ENCODE data around the gene SCN7A. TPM values are rescaled to one million over a fixed set of nuclear protein-coding genes. Genes with fewer than 3 reads are reported as not detected.
A peak's percentile ranks its signal among the peaks of the same experiment; 100 is the strongest.

The SCN7A gene
- polyA plus RNA-seq, 1 experiment = not detected

- Histone ChIP-seq H3K4me3 (ENCODE audit: low read depth, low read length) (no peak overlapping the region; the same call in 1 of the 2 replicates), H3K27me3 (ENCODE audit: control insufficient read depth, insufficient read depth, low read length) (no peaks in the 10 kb centered on the region), H3K36me3 (ENCODE audit: control insufficient read depth, insufficient read depth, low read length) (no peaks in the 10 kb centered on the region)
- ChIA-PET POLR2A (no interaction called here), CTCF (interaction anchor here (0.6 to 4.8 kb wide), 4 partner anchors 8 to 196 kb away, joined by 3 to 26 read pairs (median 5); no protein-coding TSS in a partner anchor)
- no peak for DNase-seq (ENCODE audit: low read depth)
- TF ChIP-seq CTCF (IDR thresholded peaks at IDR 0.05; ENCODE audit: insufficient read depth, low read depth, low read length) = no peak
Measured at GRCh38 chr2:166376873-166377272, 117.2 kb downstream of the SCN7A start.

- DNase-seq (ENCODE audit: low read depth) = no peak
- POLR2A ChIA-PET = interaction anchor here (0.6 kb wide), 1 partner anchor 9 kb away, joined by 4 read pairs; no protein-coding TSS in a partner anchor
- no peak for TF ChIP-seq CTCF (IDR thresholded peaks at IDR 0.05; ENCODE audit: insufficient read depth, low read depth, low read length)
Measured at GRCh38 chr2:166376488-166376828, 117.6 kb downstream of the SCN7A start.

GRCh38 chr2:166375736-166376487 is 118.1 kb downstream of the SCN7A start, which contains the start of gene SCN9A:
Gene SCN9A (minus strand): TSS chr2:166375944. CDS start chr2:166311756, 64,188 bp downstream.
- peak within 1 kb of the TSS; percentile 78 for H3K4me3 ChIP-seq (ENCODE audit: low read depth, low read length)
- ChIA-PET CTCF (interaction anchor here (0.7 to 4.8 kb wide), 7 partner anchors 9 to 196 kb away, joined by 3 to 26 read pairs (median 3); no protein-coding TSS in a partner anchor), POLR2A (interaction anchor here (0.6 kb wide), 1 partner anchor 8 kb away, joined by 4 read pairs; no protein-coding TSS in a partner anchor)
- DNase-seq (ENCODE audit: low read depth) = no peak
- 0 out of 2 replicates have a peak, but pooled peaks have one; percentile 0 for TF ChIP-seq CTCF (IDR thresholded peaks at IDR 0.05; ENCODE audit: insufficient read depth, low read depth, low read length)
- no peaks in the 10 kb centered on the region for H3K36me3 ChIP-seq (ENCODE audit: control insufficient read depth, insufficient read depth, low read length)
- H3K27me3 ChIP-seq (ENCODE audit: control insufficient read depth, insufficient read depth, low read length) = no peaks in the 10 kb centered on the region

More at GRCh38 chr2:166376488-166376828, 117.6 kb downstream of the SCN7A start:
- CTCF ChIA-PET = interaction anchor here (0.6 to 4.8 kb wide), 6 partner anchors 9 to 196 kb away, joined by 3 to 26 read pairs (median 4); no protein-coding TSS in a partner anchor
- Histone ChIP-seq H3K4me3 (ENCODE audit: low read depth, low read length) (peak overlapping the region; percentile 78), H3K36me3 (ENCODE audit: control insufficient read depth, insufficient read depth, low read length) (no peaks in the 10 kb centered on the region), H3K27me3 (ENCODE audit: control insufficient read depth, insufficient read depth, low read length) (no peaks in the 10 kb centered on the region)

- POLR2A ChIA-PET = no interaction called here
- TF ChIP-seq CTCF (IDR thresholded peaks at IDR 0.05; ENCODE audit: insufficient read depth, low read depth, low read length) = 0 out of 2 replicates have a peak, but pooled peaks have one; percentile 4
- no peaks in the 10 kb centered on the region for H3K27me3 ChIP-seq (ENCODE audit: control insufficient read depth, insufficient read depth, low read length)
- peak overlapping the region; percentile 78 for H3K4me3 ChIP-seq (ENCODE audit: low read depth, low read length)
- no peak for DNase-seq (ENCODE audit: low read depth)
- H3K36me3 ChIP-seq (ENCODE audit: control insufficient read depth, insufficient read depth, low read length) = no peaks in the 10 kb centered on the region
- CTCF ChIA-PET = interaction anchor here (0.9 to 4.8 kb wide), 5 partner anchors 9 to 189 kb away, joined by 3 to 26 read pairs (median 3); no protein-coding TSS in a partner anchor
Measured at GRCh38 chr2:166375195-166375735, 118.8 kb downstream of the SCN7A start.

GRCh38 chr2:166373951-166374350 is 120.1 kb downstream of the SCN7A start:
- DNase-seq (ENCODE audit: low read depth) = no peak
- Histone ChIP-seq H3K36me3 (ENCODE audit: control insufficient read depth, insufficient read depth, low read length) (no peaks in the 10 kb centered on the region), H3K27me3 (ENCODE audit: control insufficient read depth, insufficient read depth, low read length) (no peaks in the 10 kb centered on the region), H3K4me3 (ENCODE audit: low read depth, low read length) (no peak overlapping the region)
- no peak for TF ChIP-seq CTCF (IDR thresholded peaks at IDR 0.05; ENCODE audit: insufficient read depth, low read depth, low read length)
- ChIA-PET CTCF (interaction anchor here (4.8 kb wide), 1 partner anchor 11 kb away, joined by 26 read pairs; no protein-coding TSS in a partner anchor), POLR2A (no interaction called here)
